Cardiac muscle cell (in vitro differentiated cells and primary cell): ENCODE data around the gene U2AF2. TPM values are rescaled to one million over a fixed set of nuclear protein-coding genes. Genes with fewer than 3 reads are reported as not detected.

ENCODE experiments used
- DNase-seq, 2 donors: peaks; one replicate each; pipeline versions ENCODE4 v3.0.0 to v3.0.0-alpha.2; 2010 to 2017; ENCODE audit warnings: low read depth in 1 of 2, low spot score in 1 of 2
- H3K27ac ChIP-seq: fragments of 200-600 bp; sonication (generic); 2 replicates; pipeline ENCODE4 v1.5.1; 2016
- H3K27me3 ChIP-seq: fragments of 200-600 bp; sonication (generic); 2 replicates; pipeline ENCODE4 v1.6.0; 2016; ENCODE audit warnings: control low read depth
- H3K36me3 ChIP-seq: fragments of 200-600 bp; sonication (generic); 2 replicates; pipeline ENCODE4 v1.5.1; 2016; ENCODE audit warnings: control low read depth
- H3K4me1 ChIP-seq: fragments of 200-600 bp; sonication (generic); 2 replicates; pipeline ENCODE4 v1.8.1; 2017; ENCODE audit warnings: low read depth, mild to moderate bottlenecking, mixed run types
- H3K4me3 ChIP-seq: fragments of 200-600 bp; sonication (generic); 2 replicates; pipeline ENCODE4 v1.5.1; 2016; ENCODE audit warnings: mild to moderate bottlenecking
- H3K9me3 ChIP-seq: fragments of 200-600 bp; sonication (generic); 2 replicates; pipeline ENCODE4 v1.5.1; 2017; ENCODE audit warnings: low read depth, mild to moderate bottlenecking, control low read depth
- CTCF ChIP-seq: IDR thresholded peaks from 2 replicates; pipeline ENCODE4 v1.5.1; 2012; ENCODE audit warnings: low read depth, mild to moderate bottlenecking, low read length
- polyA plus RNA-seq: library from polyadenylated mRNA; unstranded; fragments of >200 nt; fragmentation: Nextera tagmentation; extraction: Ambion mirVana; gene quantifications from 2 replicates; pipeline ENCODE4 v1.2.1, GENCODE V29; 2016
- total RNA-seq: library from RNA; depleted of rRNA; stranded (reverse); fragments of >200 nt; gene quantifications from 2 replicates; pipeline ENCODE4 v1.2.3, GENCODE V29; 2016

U2AF2 gene
- total and polyA plus RNA-seq, 2 experiments from 2014 or later = 13.4 to 187 TPM

GRCh38 chr19:55609326-55609725 is 45.5 kb upstream of the U2AF2 start:
- TF ChIP-seq CTCF = no peak
- no peak for DNase-seq
- Histone ChIP-seq H3K27ac (no peak overlapping the region), H3K27me3 (no peaks in the 10 kb centered on the region), H3K36me3 (no peaks in the 10 kb centered on the region), H3K4me3 (no peak overlapping the region), H3K4me1 (peaks cover 16% of the 10 kb centered on the region), H3K9me3 (no peaks in the 10 kb centered on the region)

GRCh38 chr19:55611300-55611982 is 43.4 kb upstream of the U2AF2 start:
- Histone ChIP-seq H3K9me3 (no peaks in the 10 kb centered on the region), H3K27me3 (no peaks in the 10 kb centered on the region), H3K36me3 (peaks cover 8% of the 10 kb centered on the region), H3K27ac (peak overlapping the region; percentile 85), H3K4me3 (no peak overlapping the region), H3K4me1 (peaks cover 14% of the 10 kb centered on the region)
- no peak for TF ChIP-seq CTCF
- no peak for DNase-seq

- Histone ChIP-seq H3K9me3 (no peaks in the 10 kb centered on the region), H3K4me1 (peaks cover 10% of the 10 kb centered on the region), H3K36me3 (peaks cover 14% of the 10 kb centered on the region), H3K27ac (peak overlapping the region; percentile 53), H3K27me3 (no peaks in the 10 kb centered on the region), H3K4me3 (no peak overlapping the region)
- TF ChIP-seq CTCF = no peak
- no peak for DNase-seq
Measured at GRCh38 chr19:55611983-55612645, 42.7 kb upstream of the U2AF2 start.

- Histone ChIP-seq H3K4me1 (peaks cover 10% of the 10 kb centered on the region), H3K27ac (peak overlapping the region; percentile 34), H3K9me3 (no peaks in the 10 kb centered on the region), H3K4me3 (no peak overlapping the region), H3K36me3 (peaks cover 19% of the 10 kb centered on the region), H3K27me3 (no peaks in the 10 kb centered on the region)
- DNase-seq = no peak
- TF ChIP-seq CTCF = no peak
Measured at GRCh38 chr19:55613396-55613795, 41.4 kb upstream of the U2AF2 start.

GRCh38 chr19:55613930-55614710 is 40.7 kb upstream of the U2AF2 start:
- no peak for TF ChIP-seq CTCF

More at GRCh38 chr19:55613930-55614710, 40.7 kb upstream of the U2AF2 start:
- Histone ChIP-seq H3K27me3 (no peaks in the 10 kb centered on the region), H3K4me3 (no peak overlapping the region), H3K27ac (no peak overlapping the region), H3K4me1 (peaks cover 10% of the 10 kb centered on the region), H3K36me3 (peaks cover 19% of the 10 kb centered on the region), H3K9me3 (no peaks in the 10 kb centered on the region)
- DNase-seq = no peak
